Measurements from ENCODE around the gene PTGES2. TPM values are rescaled to one million over a fixed set of nuclear protein-coding genes. Genes with fewer than 3 reads are reported as not detected.
"Not testable (repeated sequence)": the region's sequence is repeated elsewhere in the genome, so short reads cannot be mapped to it uniquely, and the experiment has no call there.

The PTGES2 gene
- total RNA-seq, 1 donor from 2014 or later = 62.5 TPM

DNA sequence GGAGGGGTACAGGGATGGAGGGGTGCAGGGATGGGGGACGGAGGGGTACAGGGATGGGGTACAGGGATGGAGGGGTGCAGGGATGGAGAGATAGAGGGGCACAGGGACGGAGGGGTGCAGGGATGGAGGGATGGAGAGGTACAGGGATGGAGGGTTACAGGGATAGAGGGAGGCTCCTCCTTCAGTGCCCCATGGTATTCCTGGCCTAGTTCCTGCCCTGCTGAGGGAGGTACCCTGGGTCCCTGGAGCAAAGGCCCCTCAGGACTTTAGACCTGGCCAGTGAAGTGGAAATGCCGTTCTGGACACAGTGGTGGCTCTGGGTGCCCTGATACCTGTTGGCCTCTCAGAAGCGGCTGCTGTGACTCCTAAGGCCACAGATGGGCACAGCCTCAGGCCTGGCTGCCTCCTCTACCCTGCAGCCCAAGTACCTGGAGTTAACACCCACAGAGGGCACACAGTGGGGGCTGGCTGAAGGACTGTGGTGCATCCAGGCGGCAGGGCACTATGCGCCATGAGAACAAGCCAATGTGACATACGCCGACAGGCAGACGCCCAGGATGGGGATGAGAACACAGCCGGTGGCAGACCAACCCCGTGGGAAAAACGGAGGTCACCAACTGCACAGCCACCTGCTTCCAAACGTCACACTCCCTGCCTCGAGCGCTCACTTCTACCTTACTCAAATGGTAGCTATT lies 8.4 kb downstream of the PTGES2 start:
- no peak for DNase-seq (ENCODE audit: low read depth in 2 of 2)

DNA sequence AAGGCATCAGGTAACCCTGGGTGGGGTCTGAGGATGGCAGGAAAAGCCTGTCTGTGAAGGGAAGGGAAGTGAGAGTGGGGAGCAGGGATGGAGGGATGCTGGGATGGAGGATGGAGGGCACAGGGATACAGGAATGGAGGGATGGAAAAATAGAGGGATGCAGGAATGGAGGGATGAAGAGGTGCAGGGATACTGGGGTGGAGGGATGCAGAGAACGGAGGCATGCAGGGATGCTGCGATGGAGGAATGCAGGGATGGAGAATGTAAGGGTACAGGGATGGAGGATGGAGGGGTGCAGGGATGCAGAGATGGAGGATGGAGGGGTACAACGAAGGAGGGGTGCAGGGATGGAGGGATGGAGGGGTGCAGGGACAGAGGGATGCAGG lies 9.1 kb downstream of the PTGES2 start:
- no peak for DNase-seq (ENCODE audit: low read depth in 2 of 2)

DNA sequence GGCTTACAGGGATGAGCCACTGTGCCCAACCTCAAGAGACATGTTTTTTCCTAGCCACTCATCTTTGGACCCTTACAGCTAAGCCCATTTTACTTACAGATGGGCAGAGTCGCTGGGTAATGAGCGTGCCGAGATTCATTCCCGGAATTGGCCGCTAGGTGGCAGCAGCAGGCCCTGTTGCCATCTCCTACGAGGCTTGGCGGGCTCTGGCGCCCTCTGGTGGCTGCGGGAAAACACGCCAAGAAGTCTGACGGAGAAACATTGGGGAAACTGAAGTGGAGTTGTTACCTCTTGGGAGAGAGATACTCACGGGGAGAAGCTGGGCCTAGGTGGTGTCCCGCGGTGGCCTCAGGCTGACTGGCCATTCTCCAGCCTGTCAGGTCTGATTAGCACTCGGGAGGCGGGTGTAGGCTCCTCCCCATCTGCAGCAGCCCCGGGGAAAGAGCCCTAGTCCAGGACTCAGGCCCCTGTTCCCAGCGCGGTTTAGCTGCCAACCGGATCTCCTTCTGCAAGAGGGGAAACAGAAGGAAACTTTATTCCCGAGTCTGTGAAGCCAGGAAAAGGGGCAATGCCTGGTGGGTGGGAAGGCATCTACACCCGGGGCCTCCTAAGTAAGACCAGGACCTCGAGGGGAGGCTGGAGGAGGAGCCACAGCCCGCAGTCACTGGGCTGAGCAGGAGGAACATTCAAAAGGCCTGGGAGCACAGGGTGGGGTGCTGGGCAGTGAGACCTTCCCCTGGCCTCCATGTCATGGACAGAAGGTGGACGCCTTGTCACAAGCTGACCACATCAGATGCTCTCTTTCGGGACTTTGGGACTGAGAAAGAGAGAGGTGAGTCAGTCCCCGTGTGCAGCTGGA lies 9.7 kb downstream of the PTGES2 start:
- DNase-seq (ENCODE audit: low read depth in 2 of 2) = peak; percentile 88 to 91

DNA sequence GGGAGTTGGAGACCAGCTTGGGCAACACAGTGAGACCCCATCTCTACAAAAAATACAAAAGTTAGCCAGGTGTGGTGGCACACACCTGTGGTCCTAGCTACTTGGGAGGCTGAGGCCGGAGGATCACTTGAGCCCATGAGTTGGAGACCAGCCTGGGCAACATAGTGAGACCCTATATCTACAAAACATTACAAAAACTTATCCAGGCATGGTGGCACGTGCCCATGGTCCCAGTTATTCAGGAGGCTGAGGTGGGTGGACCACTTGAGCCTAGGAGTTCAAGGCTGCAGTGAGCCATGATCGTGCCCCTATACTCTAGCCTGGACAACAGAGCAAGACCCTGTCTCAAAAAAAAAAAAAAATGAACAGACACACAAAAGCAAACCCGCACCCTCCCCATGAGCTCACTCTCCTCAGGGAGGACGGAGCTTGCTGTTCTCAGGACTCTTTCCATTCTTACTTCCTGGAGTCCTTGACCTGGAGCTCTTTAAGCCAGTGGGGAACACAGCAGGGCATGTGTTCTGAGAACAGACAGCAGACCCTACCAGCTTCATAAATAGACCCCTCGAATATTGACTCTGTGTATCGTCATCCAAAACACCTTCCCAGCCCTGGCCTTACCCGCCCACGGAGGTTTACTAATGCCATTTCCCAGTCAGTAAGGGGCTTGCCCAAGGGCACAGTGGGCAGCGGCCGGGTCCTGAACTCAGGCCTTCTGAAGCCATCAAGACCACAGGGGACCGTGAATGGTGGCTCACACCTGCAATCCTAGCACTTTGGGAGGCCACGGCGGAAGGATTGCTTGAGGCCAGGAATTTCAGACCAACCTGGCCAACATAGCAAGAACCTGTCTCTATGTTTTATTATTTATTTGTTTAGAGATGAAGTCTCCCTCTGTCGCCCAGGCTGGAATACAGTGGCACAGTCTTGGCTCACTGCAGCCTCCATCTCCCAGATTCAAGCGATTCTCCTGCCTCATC lies 11.1 kb downstream of the PTGES2 start:
- no peak for DNase-seq (ENCODE audit: low read depth in 2 of 2)

DNA sequence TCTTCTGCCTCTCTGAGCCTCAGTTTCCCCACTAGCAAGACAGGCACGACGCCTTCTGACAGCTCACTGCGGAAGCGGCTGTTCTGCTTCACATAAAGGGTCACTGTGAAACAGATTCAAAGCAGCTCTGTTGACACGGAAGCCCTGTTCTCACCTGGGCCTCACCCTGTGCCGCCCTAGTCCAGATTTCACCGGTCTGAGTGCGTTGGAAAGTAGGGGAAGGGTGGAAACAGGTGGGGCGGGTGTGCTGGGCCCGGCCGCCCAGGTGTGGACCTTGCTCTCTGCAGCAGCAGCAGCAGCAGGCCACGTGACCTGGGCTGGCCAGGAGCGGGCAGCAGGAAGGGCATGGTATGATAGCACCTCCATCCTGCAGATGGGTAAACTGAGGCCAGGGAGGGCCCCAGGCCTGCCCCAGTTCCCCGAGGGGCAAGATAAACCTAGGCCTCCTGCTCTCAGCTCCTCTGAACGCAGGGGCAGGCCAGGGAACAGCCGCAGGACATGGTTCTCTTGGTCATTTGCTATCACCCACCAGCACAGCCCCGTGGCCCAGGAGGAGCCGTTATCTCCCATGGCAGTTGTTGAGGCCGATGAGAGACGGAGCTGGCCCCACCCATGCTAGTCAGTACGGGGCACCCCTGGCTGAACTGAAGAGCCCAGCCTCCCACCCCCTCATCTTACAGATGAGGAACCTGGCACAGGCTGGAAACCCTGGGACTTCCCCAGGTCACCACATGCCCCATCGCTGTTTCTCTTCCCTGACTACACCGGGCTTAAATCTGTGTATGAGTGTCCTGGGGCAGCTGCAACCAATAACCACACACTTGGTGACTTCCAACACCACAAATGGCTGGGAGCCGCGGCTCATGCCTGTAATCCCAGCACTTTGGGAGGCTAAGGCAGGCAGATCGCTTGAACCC lies 12.1 kb downstream of the PTGES2 start:
- DNase-seq (ENCODE audit: low read depth in 2 of 2) = no peak

DNA sequence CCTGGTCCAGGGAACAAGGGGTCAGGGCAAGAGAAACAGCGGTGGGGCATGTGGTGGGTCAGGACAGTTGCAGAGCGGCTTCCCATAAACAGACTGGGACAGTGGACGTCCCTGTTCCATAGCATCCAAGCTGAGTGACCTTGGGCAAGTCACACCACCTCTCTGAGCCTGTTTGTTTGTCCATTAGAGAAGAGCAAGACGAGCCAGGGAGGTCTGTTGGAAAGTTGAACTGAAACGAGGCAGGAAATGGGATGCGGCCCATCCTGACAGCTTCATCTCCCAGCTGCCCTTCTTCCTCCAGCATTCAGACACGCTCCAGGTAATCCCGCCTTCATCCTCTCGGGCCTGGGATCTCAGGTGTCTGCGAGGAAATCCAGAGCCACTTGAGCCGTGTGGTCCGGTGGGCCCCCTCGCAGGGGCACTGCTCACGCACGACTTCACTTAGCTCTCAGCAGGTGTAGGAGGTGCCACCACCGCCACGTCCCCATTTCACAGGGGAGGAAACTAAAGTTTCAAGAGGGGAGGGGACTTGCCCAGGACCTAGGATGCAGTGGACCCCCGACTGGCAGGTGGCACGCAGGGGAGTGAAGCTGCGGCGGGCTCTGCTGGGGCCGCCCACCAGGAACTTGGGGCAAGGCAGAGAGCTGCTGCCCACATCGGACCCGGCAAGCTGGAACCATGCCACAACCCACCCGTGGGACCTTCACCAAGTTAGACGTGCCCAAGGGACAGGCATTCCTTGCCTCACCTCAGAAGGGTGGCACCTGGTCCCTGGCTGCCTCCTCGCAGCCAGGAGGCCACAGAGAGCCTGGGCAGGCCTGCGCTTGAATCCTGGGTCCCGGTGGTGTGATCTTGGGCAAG lies 13.0 kb downstream of the PTGES2 start:
- DNase-seq (ENCODE audit: low read depth in 2 of 2) = no peak

DNA sequence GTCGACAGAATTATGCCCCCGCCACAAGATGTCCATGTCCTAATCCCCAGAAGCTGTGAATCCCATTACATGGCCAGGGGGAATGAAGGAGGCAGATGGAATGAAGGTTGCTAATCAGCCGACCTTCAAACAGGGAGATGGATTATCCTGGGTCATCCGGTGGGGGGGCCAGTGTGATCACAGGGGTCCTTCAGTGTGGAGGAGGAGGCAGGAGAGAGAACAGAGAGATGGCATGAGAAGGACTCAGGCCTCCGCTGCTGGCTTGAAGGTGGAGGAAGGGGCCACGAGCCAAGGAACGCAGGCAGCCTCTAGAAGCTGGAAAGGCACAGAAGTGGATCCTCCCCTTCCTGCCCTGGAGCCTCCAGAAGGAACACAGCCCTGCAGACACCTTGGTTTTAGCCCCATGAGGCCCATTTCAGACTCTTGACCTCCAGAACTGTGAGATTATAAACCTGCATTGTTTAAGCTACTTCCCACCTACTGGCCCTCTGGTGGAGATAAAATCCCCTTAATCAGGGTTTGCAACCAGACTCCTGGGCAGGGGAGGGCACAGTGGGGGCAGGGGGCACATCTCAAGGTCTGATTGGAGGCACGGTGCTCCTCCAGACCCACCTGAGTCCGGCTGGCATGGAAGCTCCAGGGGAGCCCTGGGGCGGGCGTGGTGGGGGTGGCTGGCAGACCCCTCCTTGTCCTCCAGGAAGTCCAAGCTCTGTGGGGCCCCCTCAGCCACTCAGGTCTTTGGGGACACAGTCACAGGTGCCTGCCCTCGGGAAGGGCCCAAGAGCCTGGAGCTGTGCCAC lies 13.8 kb downstream of the PTGES2 start:
- no peak for DNase-seq (ENCODE audit: low read depth in 2 of 2)

DNA sequence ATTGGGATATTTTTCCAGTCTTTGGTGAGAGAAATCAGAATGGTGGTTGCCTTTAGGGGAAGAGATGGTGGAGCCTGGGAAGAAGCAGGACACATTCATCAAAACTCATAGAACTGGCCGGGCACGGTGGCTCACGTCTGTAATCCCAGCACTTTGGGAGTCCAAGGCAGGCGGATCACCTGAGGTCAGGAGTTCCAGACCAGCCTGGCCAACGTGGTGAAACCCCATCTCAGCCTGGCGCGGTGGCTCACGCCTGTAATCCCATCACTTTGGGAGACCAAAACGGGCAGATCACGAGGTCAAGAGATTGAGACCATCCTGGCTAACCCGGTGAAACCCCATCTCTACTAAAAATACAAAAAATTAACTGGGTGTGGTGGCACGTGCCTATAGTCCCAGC lies 15.8 kb downstream of the PTGES2 start:
- DNase-seq (ENCODE audit: low read depth in 2 of 2) = not testable (repeated sequence)

DNA sequence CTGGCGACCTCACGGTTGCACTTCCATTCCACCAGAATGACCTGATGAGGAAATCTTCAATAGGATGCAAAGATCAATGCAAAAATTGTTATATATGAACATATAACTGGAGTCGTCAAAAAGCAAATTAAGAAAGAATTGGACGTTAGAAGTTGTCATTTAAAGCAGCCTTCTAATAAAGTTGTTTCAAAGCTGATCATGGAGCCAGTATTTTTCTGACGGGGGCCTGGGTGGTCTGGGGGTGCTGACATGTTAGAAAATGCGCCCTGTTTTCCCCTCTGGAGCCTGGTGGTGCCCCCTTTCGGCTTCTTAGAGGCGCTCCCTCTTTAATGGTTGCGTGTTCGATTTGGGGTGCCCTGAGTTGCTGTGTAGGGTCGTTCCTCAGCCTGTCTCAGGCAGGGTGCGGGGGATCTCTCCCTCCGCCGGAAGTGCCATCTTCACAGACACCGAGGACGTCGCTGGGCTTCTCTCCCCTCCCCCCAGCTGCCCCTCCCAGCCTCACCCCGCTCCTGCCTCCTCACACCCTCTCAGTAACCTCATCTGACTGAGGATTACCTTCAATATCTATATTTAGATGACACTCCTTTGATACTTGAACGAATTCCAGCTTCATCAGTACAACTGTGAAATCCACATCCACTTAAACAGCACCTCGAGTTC lies 18.3 kb downstream of the PTGES2 start:
- no peak for DNase-seq (ENCODE audit: low read depth in 2 of 2)

DNA sequence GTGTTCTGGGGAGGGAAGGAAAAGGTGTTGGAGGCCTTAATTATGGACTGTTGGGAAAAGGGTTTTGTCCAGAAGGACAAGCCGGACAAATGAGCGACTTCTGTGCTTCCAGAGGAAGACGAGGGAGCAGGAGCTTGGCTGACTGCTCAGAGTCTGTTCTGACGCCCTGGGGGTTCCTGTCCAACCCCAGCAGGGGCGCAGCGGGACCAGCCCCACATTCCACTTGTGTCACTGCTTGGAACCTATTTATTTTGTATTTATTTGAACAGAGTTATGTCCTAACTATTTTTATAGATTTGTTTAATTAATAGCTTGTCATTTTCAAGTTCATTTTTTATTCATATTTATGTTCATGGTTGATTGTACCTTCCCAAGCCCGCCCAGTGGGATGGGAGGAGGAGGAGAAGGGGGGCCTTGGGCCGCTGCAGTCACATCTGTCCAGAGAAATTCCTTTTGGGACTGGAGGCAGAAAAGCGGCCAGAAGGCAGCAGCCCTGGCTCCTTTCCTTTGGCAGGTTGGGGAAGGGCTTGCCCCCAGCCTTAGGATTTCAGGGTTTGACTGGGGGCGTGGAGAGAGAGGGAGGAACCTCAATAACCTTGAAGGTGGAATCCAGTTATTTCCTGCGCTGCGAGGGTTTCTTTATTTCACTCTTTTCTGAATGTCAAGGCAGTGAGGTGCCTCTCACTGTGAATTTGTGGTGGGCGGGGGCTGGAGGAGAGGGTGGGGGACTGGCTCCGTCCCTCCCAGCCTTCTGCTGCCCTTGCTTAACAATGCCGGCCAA lies 19.1 kb downstream of the PTGES2 start:
- DNase-seq (ENCODE audit: low read depth in 2 of 2) = no peak

DNA sequence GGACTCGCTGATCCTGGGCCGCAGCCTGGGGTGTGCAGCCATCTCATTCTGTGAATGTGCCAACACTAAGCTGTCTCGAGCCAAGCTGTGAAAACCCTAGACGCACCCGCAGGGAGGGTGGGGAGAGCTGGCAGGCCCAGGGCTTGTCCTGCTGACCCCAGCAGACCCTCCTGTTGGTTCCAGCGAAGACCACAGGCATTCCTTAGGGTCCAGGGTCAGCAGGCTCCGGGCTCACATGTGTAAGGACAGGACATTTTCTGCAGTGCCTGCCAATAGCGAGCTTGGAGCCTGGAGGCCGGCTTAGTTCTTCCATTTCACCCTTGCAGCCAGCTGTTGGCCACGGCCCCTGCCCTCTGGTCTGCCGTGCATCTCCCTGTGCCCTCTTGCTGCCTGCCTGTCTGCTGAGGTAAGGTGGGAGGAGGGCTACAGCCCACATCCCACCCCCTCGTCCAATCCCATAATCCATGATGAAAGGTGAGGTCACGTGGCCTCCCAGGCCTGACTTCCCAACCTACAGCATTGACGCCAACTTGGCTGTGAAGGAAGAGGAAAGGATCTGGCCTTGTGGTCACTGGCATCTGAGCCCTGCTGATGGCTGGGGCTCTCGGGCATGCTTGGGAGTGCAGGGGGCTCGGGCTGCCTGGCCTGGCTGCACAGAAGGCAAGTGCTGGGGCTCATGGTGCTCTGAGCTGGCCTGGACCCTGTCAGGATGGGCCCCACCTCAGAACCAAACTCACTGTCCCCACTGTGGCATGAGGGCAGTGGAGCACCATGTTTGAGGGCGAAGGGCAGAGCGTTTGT lies 19.9 kb downstream of the PTGES2 start:
- DNase-seq (ENCODE audit: low read depth in 2 of 2) = no peak

DNA sequence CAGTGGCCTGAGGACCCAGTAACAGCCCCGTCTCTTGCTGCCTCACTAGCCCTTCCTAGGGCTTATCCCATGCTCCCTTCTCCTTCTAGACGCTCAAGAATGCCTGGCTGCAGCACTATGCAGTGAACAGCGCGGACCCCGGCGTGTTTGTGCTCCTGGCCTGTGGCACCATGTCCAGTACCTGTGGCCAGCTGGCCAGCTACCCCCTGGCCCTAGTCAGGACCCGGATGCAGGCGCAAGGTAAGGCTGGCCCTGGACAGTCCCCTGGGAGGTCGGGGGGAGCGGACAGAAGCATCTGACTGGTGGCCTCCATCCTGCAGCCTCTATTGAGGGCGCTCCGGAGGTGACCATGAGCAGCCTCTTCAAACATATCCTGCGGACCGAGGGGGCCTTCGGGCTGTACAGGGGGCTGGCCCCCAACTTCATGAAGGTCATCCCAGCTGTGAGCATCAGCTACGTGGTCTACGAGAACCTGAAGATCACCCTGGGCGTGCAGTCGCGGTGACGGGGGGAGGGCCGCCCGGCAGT lies 20.5 kb downstream of the PTGES2 start:
- no peak for DNase-seq (ENCODE audit: low read depth in 2 of 2)

DNA sequence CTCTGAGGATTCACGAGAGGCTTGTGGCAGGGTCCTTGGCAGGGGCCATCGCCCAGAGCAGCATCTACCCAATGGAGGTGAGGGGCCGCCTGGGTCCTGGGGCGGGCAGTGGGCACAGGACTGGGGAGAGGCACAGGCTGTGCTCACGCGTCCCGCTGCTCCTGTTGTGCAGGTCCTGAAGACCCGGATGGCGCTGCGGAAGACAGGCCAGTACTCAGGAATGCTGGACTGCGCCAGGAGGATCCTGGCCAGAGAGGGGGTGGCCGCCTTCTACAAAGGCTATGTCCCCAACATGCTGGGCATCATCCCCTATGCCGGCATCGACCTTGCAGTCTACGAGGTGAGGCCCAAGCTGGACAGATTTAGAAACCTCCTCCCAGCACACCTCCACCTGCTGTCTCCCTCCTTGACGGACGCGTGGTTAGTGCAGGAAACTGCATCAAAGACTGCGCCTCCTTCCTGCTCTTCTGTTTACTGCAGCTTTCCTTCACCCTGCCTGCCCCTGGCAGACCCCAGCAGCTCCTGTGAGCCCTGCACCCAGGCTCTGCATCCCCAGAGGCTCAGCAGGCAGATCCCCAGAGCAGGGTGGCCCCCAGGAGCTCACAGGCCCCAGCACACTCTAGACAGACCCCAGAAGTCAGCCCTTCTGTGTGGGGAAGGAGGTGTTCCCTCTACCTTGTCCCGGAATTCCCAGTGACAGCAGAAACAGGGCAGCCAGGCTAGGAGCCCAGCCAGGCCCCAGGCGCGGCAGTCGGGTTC lies 21.2 kb downstream of the PTGES2 start:
- DNase-seq (ENCODE audit: low read depth in 2 of 2) = no peak

DNA sequence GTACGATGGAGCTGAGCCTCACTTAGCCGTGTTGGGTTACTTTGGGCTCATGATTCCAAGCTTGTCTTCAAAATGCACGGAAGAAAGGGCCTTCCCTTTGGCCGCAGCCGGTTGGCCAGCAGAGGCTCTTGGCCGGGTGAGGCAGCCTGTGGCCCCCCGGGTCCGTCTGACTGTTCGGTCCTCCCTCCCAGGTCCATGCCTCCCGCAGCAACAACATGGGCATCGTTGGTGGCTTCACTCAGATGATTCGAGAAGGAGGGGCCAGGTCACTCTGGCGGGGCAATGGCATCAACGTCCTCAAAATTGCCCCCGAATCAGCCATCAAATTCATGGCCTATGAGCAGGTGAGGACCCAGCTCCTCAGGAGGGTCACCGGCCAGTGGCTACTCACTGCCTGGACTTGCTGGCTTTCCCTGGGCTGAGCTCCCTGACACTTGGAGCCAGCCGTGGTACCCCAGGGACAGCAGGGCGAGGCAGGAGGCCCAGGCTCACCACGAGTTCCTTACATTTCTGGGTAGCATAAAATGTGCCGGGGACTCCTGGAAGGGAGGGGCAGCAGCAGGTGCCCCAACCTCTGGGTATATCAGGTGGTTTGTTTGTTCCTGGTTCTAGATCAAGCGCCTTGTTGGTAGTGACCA lies 21.9 kb downstream of the PTGES2 start:
- DNase-seq (ENCODE audit: low read depth in 2 of 2) = no peak

DNA sequence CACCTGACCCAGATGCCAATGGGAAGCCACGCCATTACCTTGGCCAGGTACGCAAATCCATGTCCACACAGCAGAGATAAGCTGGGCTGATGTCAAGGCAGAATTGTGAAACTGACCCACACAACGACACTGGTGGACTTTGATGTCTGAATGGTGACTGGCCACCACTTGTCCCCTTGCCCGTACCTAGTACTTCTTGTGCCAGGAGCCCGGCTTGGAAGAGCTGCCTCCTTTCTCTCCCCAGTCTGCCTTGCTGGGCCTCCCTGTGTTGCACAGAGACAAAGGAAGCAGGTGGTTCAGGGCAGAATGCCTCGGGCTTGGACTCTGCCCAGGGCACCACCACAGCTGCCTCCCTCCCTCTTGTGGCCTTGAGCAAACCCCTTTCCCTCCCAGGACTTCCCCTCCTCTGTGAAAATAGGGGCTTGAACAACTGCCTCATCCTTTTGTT lies 23.3 kb downstream of the PTGES2 start:
- peak; percentile 44 to 59 for DNase-seq (ENCODE audit: low read depth in 2 of 2)

Data from lung microvascular endothelial cell (primary cell).